ENCODE measurements around the gene RHBDF1. TPM values are rescaled to one million over a fixed set of nuclear protein-coding genes. Genes with fewer than 3 reads are reported as not detected.

The RHBDF1 gene
- polyA plus RNA-seq, 1 donor from 2014 or later = 0.21 TPM

DNA sequence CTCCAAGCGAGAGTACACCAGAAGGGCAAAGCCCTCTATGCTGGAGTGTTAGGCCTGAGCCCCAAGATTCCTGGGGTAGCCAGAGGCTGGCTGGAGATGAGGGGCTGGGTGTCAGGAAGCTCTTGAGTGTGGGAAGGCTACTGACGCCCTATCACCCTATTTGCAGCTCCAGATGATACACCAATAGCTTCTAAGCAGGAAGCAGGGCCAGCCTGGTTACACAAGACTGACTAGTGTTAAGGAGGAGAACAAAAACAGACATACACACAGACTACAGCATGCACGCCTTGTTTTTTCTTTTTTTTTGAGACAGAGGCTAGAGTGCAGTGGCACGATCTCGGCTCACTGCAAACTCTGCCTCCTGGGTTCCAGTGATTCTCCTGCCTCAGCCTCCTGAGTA is 34.9 kb downstream of the RHBDF1 start:
- Histone ChIP-seq H3K79me2 (replicated peaks; ENCODE audit: insufficient read depth, low read length) (no peaks in the 10 kb centered on the region), H3K27me3 (ENCODE audit: insufficient read depth, low read depth, low read length) (no peaks in the 10 kb centered on the region), H3K9ac (ENCODE audit: low read length) (no peak overlapping the region), H3F3A (ENCODE audit: insufficient read depth, low read length, poor library complexity, severe bottlenecking) (no peaks in the 10 kb centered on the region), H4K20me1 (ENCODE audit: insufficient read depth) (no peaks in the 10 kb centered on the region), H3K4me2 (ENCODE audit: low read length) (no peak overlapping the region), H3K9me2 (ENCODE audit: insufficient read depth, low read length) (no peaks in the 10 kb centered on the region), H3K36me3 (ENCODE audit: insufficient read depth, low read length) (no peaks in the 10 kb centered on the region), H3K27ac (ENCODE audit: low read length) (no peak overlapping the region), H3K9me3 (ENCODE audit: low read length) (no peaks in the 10 kb centered on the region), H3K4me3 (ENCODE audit: low read length) (no peak overlapping the region), H2AFZ (ENCODE audit: low read depth, low read length) (no peak overlapping the region)
- TF ChIP-seq POLR2AphosphoS5 (IDR thresholded peaks at IDR 0.05) (no peak), MXI1 (conservative IDR thresholded peaks at IDR 0.05; ENCODE audit: poor library complexity, severe bottlenecking) (no peak), SMC3 (conservative IDR thresholded peaks at IDR 0.05; ENCODE audit: poor library complexity) (no peak), TAF1 (IDR thresholded peaks at IDR 0.05; ENCODE audit: low read depth) (no peak), EP300 (conservative IDR thresholded peaks at IDR 0.05; ENCODE audit: poor library complexity, severe bottlenecking) (no peak), RAD21 (conservative IDR thresholded peaks at IDR 0.05) (no peak), EZH2 (IDR thresholded peaks at IDR 0.05; ENCODE audit: borderline replicate concordance, insufficient read depth, low read length, poor library complexity, severe bottlenecking) (no peak)
- TF ChIP-seq, protein P1, sequence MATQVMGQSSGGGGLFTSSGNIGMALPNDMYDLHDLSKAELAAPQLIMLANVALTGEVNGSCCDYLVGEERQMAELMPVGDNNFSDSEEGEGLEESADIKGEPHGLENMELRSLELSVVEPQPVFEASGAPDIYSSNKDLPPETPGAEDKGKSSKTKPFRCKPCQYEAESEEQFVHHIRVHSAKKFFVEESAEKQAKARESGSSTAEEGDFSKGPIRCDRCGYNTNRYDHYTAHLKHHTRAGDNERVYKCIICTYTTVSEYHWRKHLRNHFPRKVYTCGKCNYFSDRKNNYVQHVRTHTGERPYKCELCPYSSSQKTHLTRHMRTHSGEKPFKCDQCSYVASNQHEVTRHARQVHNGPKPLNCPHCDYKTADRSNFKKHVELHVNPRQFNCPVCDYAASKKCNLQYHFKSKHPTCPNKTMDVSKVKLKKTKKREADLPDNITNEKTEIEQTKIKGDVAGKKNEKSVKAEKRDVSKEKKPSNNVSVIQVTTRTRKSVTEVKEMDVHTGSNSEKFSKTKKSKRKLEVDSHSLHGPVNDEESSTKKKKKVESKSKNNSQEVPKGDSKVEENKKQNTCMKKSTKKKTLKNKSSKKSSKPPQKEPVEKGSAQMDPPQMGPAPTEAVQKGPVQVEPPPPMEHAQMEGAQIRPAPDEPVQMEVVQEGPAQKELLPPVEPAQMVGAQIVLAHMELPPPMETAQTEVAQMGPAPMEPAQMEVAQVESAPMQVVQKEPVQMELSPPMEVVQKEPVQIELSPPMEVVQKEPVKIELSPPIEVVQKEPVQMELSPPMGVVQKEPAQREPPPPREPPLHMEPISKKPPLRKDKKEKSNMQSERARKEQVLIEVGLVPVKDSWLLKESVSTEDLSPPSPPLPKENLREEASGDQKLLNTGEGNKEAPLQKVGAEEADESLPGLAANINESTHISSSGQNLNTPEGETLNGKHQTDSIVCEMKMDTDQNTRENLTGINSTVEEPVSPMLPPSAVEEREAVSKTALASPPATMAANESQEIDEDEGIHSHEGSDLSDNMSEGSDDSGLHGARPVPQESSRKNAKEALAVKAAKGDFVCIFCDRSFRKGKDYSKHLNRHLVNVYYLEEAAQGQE (IDR thresholded peaks at IDR 0.05; ENCODE audit: borderline replicate concordance) = no peak
- TF ChIP-seq, protein P2, sequence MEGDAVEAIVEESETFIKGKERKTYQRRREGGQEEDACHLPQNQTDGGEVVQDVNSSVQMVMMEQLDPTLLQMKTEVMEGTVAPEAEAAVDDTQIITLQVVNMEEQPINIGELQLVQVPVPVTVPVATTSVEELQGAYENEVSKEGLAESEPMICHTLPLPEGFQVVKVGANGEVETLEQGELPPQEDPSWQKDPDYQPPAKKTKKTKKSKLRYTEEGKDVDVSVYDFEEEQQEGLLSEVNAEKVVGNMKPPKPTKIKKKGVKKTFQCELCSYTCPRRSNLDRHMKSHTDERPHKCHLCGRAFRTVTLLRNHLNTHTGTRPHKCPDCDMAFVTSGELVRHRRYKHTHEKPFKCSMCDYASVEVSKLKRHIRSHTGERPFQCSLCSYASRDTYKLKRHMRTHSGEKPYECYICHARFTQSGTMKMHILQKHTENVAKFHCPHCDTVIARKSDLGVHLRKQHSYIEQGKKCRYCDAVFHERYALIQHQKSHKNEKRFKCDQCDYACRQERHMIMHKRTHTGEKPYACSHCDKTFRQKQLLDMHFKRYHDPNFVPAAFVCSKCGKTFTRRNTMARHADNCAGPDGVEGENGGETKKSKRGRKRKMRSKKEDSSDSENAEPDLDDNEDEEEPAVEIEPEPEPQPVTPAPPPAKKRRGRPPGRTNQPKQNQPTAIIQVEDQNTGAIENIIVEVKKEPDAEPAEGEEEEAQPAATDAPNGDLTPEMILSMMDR (IDR thresholded peaks at IDR 0.05; ENCODE audit: poor library complexity, severe bottlenecking) = no peak

DNA sequence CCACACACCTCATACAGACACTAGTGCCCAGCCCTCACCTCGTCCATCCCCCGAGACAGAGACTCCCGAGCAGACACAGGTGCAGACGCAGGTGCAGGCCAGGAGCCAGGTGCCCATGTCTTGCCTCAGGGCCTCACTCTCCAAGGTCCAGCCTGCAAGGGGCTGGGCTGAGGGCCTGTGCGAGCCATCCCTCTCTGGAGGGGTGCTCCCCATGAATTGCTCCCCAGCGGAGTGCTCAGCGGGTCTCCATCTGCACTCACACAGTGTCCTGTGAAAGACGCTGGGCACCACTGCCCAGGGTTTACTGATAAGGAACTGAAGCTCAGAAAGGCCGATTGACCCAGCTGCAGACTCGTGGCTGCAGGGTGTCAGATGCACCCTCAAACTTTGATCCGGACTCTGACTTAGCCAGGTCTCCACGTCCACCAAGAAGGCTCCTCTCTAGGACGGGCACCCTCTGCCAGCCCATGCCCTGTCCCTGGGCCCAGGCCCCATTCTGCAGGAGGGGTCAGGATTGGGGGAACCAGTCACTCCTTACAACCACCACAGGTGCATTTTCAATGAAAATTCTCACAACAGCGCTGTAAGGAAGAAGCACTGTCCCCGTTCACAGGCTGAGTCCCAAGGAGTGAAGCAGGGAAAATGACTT is 36.0 kb downstream of the RHBDF1 start:
- Histone ChIP-seq H3K9me2 (ENCODE audit: insufficient read depth, low read length) (no peaks in the 10 kb centered on the region), H2AFZ (ENCODE audit: low read depth, low read length) (no peak overlapping the region), H4K20me1 (ENCODE audit: insufficient read depth) (no peaks in the 10 kb centered on the region), H3F3A (ENCODE audit: insufficient read depth, low read length, poor library complexity, severe bottlenecking) (no peaks in the 10 kb centered on the region), H3K36me3 (ENCODE audit: insufficient read depth, low read length) (no peaks in the 10 kb centered on the region), H3K27ac (ENCODE audit: low read length) (no peak overlapping the region), H3K9ac (ENCODE audit: low read length) (no peak overlapping the region), H3K4me3 (ENCODE audit: low read length) (no peak overlapping the region), H3K4me2 (ENCODE audit: low read length) (no peak overlapping the region), H3K9me3 (ENCODE audit: low read length) (no peaks in the 10 kb centered on the region), H3K27me3 (ENCODE audit: insufficient read depth, low read depth, low read length) (no peaks in the 10 kb centered on the region), H3K79me2 (replicated peaks; ENCODE audit: insufficient read depth, low read length) (no peaks in the 10 kb centered on the region)
- TF ChIP-seq TAF1 (IDR thresholded peaks at IDR 0.05; ENCODE audit: low read depth) (no peak), EP300 (conservative IDR thresholded peaks at IDR 0.05; ENCODE audit: poor library complexity, severe bottlenecking) (no peak), EZH2 (IDR thresholded peaks at IDR 0.05; ENCODE audit: borderline replicate concordance, insufficient read depth, low read length, poor library complexity, severe bottlenecking) (no peak), POLR2AphosphoS5 (IDR thresholded peaks at IDR 0.05) (no peak), RAD21 (conservative IDR thresholded peaks at IDR 0.05) (no peak), MXI1 (conservative IDR thresholded peaks at IDR 0.05; ENCODE audit: poor library complexity, severe bottlenecking) (no peak), SMC3 (conservative IDR thresholded peaks at IDR 0.05; ENCODE audit: poor library complexity) (no peak)
- TF ChIP-seq, protein P2 (IDR thresholded peaks at IDR 0.05; ENCODE audit: poor library complexity, severe bottlenecking) = no peak
- TF ChIP-seq, protein P1 (IDR thresholded peaks at IDR 0.05; ENCODE audit: borderline replicate concordance) = no peak
